Measurements from ENCODE around the gene ABRAXAS1. TPM values are rescaled to one million over a fixed set of nuclear protein-coding genes. Genes with fewer than 3 reads are reported as not detected.

ABRAXAS1 gene
- total and polyA plus RNA-seq, 2 of the 13 experiments (the other 11 are each of a cell fraction or from before 2014, with no cell fraction given): 14.1 to 14.7 TPM

DNA sequence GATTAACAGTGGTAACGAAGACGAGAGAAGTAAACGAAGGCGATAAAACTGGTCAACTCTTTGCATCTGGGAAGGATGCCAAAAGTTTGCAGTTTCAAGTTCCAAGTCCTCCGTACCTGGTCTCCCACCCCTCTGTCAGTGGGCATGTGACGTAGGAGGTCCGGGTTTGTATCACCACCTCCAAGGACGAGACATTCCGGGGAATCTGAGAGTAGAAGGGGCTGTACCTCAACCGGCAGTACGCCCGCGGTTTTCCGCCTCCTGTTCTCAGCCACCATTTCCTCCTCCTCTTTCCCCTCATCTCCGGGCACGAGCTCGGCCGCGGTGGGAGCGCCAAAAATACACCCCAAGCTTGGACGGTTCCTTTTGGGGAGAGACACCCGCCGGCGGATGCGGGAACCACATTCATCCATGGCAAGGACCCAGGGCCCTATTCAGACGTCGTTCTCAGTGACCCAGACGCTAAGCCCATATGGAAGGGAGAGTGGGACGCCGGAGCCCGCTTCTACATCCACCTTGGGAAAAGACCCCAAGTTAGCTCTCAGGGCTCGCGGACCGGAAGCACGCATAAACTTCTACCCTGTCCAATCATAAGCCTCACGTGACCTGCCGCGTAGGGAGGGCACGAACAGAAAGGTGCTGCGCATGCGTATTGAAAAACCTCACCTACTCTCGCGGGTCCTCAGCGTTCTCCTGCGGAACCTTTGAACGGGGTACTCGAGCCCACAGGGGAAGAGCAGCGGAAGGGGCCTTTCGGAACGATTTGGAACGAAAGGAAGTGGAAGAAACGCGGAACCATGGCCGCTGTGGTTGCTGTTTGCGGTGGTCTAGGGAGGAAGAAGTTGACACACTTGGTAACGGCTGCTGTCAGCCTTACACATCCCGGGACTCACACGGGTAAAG lies 29.4 kb downstream of the ABRAXAS1 start, which contains the start of the genes HELQ and MRPS18C (continued):
- TF ChIP-seq ZNF280B (CRISPR knock-in tag; IDR thresholded peaks at IDR 0.05; ENCODE audit: borderline replicate concordance) (peak; percentile 90), ETV5 (CRISPR knock-in tag; IDR thresholded peaks at IDR 0.05; ENCODE audit: borderline replicate concordance) (peak; percentile 87), CCAR2 (optimal IDR thresholded peaks at IDR 0.05; ENCODE audit: low read depth, low read length) (peak; percentile 75), CTCF (CRISPR knock-in tag; IDR thresholded peaks at IDR 0.05) (peak; percentile 29), GABPA (IDR thresholded peaks at IDR 0.05; ENCODE audit: low read depth, low read length) (peak; percentile 98), GABPA (CRISPR knock-in tag; IDR thresholded peaks at IDR 0.05; ENCODE audit: low read depth) (peak; percentile 100), TGIF2 (CRISPR knock-in tag; IDR thresholded peaks at IDR 0.05) (peak; percentile 98), HNF4G (IDR thresholded peaks at IDR 0.05; ENCODE audit: borderline replicate concordance, low read depth, low read length) (no peak), HNF4G (CRISPR knock-in tag; IDR thresholded peaks at IDR 0.05; ENCODE audit: borderline replicate concordance, low read depth) (peak; percentile 50; the same call in 1 of the 2 replicates), ZNF550 (CRISPR knock-in tag; IDR thresholded peaks at IDR 0.05; ENCODE audit: borderline replicate concordance) (0 out of 2 replicates have a peak, but pooled peaks have one; percentile 56), ZNF563 (CRISPR knock-in tag; IDR thresholded peaks at IDR 0.05) (peak; percentile 75; the same call in 1 of the 2 replicates), ARNTL (CRISPR knock-in tag; IDR thresholded peaks at IDR 0.05) (no peak), CHCHD3 (CRISPR knock-in tag; IDR thresholded peaks at IDR 0.05) (peak; percentile 47; the same call in 1 of the 2 replicates), MTA1 (CRISPR knock-in tag; IDR thresholded peaks at IDR 0.05; ENCODE audit: borderline replicate concordance) (peak; percentile 63; the same call in 1 of the 2 replicates), ZNF558 (CRISPR knock-in tag; IDR thresholded peaks at IDR 0.05; ENCODE audit: borderline replicate concordance) (peak; percentile 84; the same call in 1 of the 2 replicates), GPN1 (CRISPR knock-in tag; IDR thresholded peaks at IDR 0.05; ENCODE audit: borderline replicate concordance) (no peak), FOSL2 (CRISPR knock-in tag; IDR thresholded peaks at IDR 0.05) (peak; percentile 74)
- TF ChIP-seq, protein P1, sequence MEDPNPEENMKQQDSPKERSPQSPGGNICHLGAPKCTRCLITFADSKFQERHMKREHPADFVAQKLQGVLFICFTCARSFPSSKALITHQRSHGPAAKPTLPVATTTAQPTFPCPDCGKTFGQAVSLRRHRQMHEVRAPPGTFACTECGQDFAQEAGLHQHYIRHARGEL (CRISPR knock-in tag; IDR thresholded peaks at IDR 0.05): no peak
- TF ChIP-seq, protein P2, sequence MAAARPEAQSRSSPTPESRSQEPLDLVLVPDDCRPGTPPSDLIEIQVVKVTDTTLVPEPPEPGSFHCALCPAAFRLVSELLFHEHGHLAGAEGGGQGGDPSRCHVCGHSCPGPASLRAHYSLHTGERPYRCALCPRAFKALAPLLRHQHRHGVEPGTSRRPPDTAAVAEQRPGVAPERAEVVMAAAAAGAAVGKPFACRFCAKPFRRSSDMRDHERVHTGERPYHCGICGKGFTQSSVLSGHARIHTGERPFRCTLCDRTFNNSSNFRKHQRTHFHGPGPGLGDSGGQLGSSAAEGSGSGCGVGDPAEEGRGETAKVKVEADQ (CRISPR knock-in tag; IDR thresholded peaks at IDR 0.05; ENCODE audit: borderline replicate concordance): peak; percentile 69; the same call in 1 of the 2 replicates
- TF ChIP-seq, protein P3, sequence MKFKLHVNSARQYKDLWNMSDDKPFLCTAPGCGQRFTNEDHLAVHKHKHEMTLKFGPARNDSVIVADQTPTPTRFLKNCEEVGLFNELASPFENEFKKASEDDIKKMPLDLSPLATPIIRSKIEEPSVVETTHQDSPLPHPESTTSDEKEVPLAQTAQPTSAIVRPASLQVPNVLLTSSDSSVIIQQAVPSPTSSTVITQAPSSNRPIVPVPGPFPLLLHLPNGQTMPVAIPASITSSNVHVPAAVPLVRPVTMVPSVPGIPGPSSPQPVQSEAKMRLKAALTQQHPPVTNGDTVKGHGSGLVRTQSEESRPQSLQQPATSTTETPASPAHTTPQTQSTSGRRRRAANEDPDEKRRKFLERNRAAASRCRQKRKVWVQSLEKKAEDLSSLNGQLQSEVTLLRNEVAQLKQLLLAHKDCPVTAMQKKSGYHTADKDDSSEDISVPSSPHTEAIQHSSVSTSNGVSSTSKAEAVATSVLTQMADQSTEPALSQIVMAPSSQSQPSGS (CRISPR knock-in tag; IDR thresholded peaks at IDR 0.05): peak; percentile 93
- TF ChIP-seq, protein P4, sequence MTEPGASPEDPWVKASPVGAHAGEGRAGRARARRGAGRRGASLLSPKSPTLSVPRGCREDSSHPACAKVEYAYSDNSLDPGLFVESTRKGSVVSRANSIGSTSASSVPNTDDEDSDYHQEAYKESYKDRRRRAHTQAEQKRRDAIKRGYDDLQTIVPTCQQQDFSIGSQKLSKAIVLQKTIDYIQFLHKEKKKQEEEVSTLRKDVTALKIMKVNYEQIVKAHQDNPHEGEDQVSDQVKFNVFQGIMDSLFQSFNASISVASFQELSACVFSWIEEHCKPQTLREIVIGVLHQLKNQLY (CRISPR knock-in tag; IDR thresholded peaks at IDR 0.05): peak; percentile 56

All from HepG2 (cell line).